ENCODE measurements around the gene TRIM44. TPM values are rescaled to one million over a fixed set of nuclear protein-coding genes. Genes with fewer than 3 reads are reported as not detected.

TRIM44 gene
- total and polyA plus RNA-seq, 4 experiments from 2014 or later: 34.7 to 53.1 (median 48.7) TPM

DNA sequence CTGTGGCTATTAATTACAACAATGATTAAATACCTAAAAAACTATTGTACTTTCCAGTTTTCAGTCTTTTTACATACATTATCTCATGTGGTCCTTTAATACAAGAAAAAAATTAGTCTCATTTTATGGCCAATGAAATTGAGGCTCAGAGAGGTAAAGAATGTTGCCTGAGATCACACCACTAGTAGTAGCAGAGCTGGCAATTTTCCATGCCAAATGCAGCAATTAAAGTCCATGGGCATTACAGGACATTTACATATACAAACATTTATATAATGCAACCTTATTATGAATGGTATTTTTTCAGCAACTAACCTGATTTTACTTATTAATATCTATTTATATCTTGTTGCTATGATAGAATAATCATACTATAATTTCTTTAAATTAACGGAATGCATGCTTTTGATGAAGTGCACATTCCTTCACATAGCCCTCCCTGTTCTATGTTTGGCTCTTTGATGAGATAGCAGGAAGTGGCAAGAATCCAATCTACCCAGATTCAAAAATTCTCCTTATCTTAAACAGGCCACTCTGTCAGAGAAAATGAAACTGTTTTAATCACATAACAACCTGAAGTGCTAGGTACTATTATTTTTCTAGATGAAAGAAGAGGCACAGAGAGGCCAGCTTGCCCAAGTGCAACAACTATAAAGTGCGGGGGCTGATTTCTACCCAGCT is 160.4 kb downstream of the TRIM44 start:
- Mint-ChIP-seq H3K36me3 (no peaks in the 10 kb centered on the region), H3K4me3 (peak overlapping the region in 2 of 8 donors; percentile 7 to 8), H3K9me3 (peaks cover 0 to 1% (median 0%) of the 10 kb centered on the region in 8 donors), H3K27me3 (peaks cover 0 to 2% of the 10 kb centered on the region in 2 donors), H3K4me1 (peaks cover 7 to 18% (median 14%) of the 10 kb centered on the region in 4 donors), H3K27ac (no peak overlapping the region)
- no peaks in the 10 kb centered on the region for H3K36me3 ChIP-seq (ENCODE audit: insufficient read depth, low read length)
- no peaks in the 10 kb centered on the region for H3K9me3 ChIP-seq (ENCODE audit: control insufficient read depth in 1 of 2, low read length in 2 of 2)
- H3K4me3 ChIP-seq (ENCODE audit: low read length in 2 of 2): no peak overlapping the region
- ChIA-PET POLR2A (ENCODE audit: partially characterized antibody) (no interaction called here), CTCF (ENCODE audit: partially characterized antibody) (interaction anchor here (0.6 to 4.2 kb wide), 34 partner anchors 9 to 924 kb away, joined by 3 to 65 read pairs (median 8); partner anchors contain the start of gene FJX1)
- no peak for DNase-seq
- intact Hi-C loops (cut with micrococcal nuclease): loop anchor here (5.0 kb wide), 1 partner anchor 669 kb away; no protein-coding TSS in a partner anchor
- no peaks in the 10 kb centered on the region for H3K27me3 ChIP-seq (ENCODE audit: insufficient read depth, low read length)
- no peak overlapping the region for H3K27ac ChIP-seq (ENCODE audit: low read depth, low read length)
- peaks cover 9% of the 10 kb centered on the region for H3K4me1 ChIP-seq (ENCODE audit: insufficient read depth, low read length)

GRCh38 chr11:35823742-35824298 is 161.2 kb downstream of the TRIM44 start:
- DNase-seq: no peak
- no peaks in the 10 kb centered on the region for H3K9me3 ChIP-seq (ENCODE audit: control insufficient read depth in 1 of 2, low read length in 2 of 2)
- CTCF ChIA-PET (ENCODE audit: partially characterized antibody): interaction anchor here (1.1 to 2.9 kb wide), 5 partner anchors 9 to 655 kb away, joined by 3 to 24 read pairs (median 13); no protein-coding TSS in a partner anchor
- Mint-ChIP-seq H3K4me1 (peaks cover 7 to 18% (median 14%) of the 10 kb centered on the region in 4 donors), H3K4me3 (no peak overlapping the region), H3K27me3 (peaks cover 0 to 2% of the 10 kb centered on the region in 2 donors), H3K27ac (no peak overlapping the region), H3K36me3 (no peaks in the 10 kb centered on the region), H3K9me3 (peaks cover 0 to 1% (median 0%) of the 10 kb centered on the region in 8 donors)
- H3K4me3 ChIP-seq (ENCODE audit: low read length in 2 of 2): no peak overlapping the region
- H3K27ac ChIP-seq (ENCODE audit: low read depth, low read length): no peak overlapping the region
- peaks cover 9% of the 10 kb centered on the region for H3K4me1 ChIP-seq (ENCODE audit: insufficient read depth, low read length)
- H3K36me3 ChIP-seq (ENCODE audit: insufficient read depth, low read length): no peaks in the 10 kb centered on the region
- H3K27me3 ChIP-seq (ENCODE audit: insufficient read depth, low read length): no peaks in the 10 kb centered on the region
- POLR2A ChIA-PET (ENCODE audit: partially characterized antibody): no interaction called here
- intact Hi-C loops (cut with micrococcal nuclease): loop anchor here (5.0 kb wide), 1 partner anchor 668 kb away; no protein-coding TSS in a partner anchor

GRCh38 chr11:35825386-35825785 is 162.8 kb downstream of the TRIM44 start:
- Mint-ChIP-seq H3K36me3 (peaks cover 0 to 3% of the 10 kb centered on the region in 2 donors), H3K27ac (no peak overlapping the region), H3K9me3 (peaks cover 0 to 1% (median 0%) of the 10 kb centered on the region in 8 donors), H3K4me3 (no peak overlapping the region), H3K27me3 (peaks cover 2 to 6% of the 10 kb centered on the region in 2 donors), H3K4me1 (peaks cover 7 to 18% (median 14%) of the 10 kb centered on the region in 4 donors)
- H3K9me3 ChIP-seq (ENCODE audit: control insufficient read depth in 1 of 2, low read length in 2 of 2): no peaks in the 10 kb centered on the region
- ChIA-PET POLR2A (ENCODE audit: partially characterized antibody) (no interaction called here), CTCF (ENCODE audit: partially characterized antibody) (interaction anchor here (1.0 to 1.6 kb wide), 4 partner anchors 8 to 13 kb away, joined by 3 to 5 read pairs (median 4); no protein-coding TSS in a partner anchor)
- no peak for DNase-seq
- intact Hi-C loops (cut with micrococcal nuclease): no loop called here
- H3K4me1 ChIP-seq (ENCODE audit: insufficient read depth, low read length): peaks cover 9% of the 10 kb centered on the region
- no peaks in the 10 kb centered on the region for H3K36me3 ChIP-seq (ENCODE audit: insufficient read depth, low read length)
- no peak overlapping the region for H3K27ac ChIP-seq (ENCODE audit: low read depth, low read length)
- H3K27me3 ChIP-seq (ENCODE audit: insufficient read depth, low read length): no peaks in the 10 kb centered on the region
- no peak overlapping the region for H3K4me3 ChIP-seq (ENCODE audit: low read length in 2 of 2)

DNA sequence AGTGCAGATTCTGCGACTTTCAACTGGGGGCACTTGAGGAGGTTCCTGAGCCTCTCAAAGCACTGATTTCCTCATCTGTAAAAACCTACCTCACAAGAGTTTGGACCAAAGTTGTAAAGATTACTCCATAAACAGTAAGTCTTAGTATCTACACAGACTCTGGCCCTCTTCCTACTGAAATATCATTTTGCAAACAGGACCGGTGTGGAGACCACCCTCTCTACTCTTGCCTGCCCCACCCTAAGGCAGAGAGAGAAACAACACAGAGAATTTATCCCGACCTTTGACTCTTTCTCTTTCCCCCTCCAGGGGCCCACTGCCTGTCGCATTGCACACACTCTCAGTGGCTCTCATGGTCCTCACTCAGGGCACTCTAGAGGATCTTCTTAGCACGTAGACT is 163.4 kb downstream of the TRIM44 start:
- Mint-ChIP-seq H3K27ac (no peak overlapping the region), H3K4me3 (no peak overlapping the region), H3K4me1 (peaks cover 7 to 16% (median 12%) of the 10 kb centered on the region in 4 donors), H3K9me3 (peaks cover 0 to 1% (median 0%) of the 10 kb centered on the region in 8 donors), H3K36me3 (peaks cover 0 to 3% of the 10 kb centered on the region in 2 donors), H3K27me3 (peaks cover 2 to 6% of the 10 kb centered on the region in 2 donors)
- CTCF ChIA-PET (ENCODE audit: partially characterized antibody): interaction anchor here (1.4 to 1.6 kb wide), 2 partner anchors 8 to 9 kb away, joined by 4 to 5 read pairs; no protein-coding TSS in a partner anchor
- POLR2A ChIA-PET (ENCODE audit: partially characterized antibody): no interaction called here
- Histone ChIP-seq H3K27ac (ENCODE audit: low read depth, low read length) (no peak overlapping the region), H3K4me3 (ENCODE audit: low read length in 2 of 2) (no peak overlapping the region), H3K27me3 (ENCODE audit: insufficient read depth, low read length) (no peaks in the 10 kb centered on the region), H3K4me1 (ENCODE audit: insufficient read depth, low read length) (peaks cover 9% of the 10 kb centered on the region), H3K36me3 (ENCODE audit: insufficient read depth, low read length) (no peaks in the 10 kb centered on the region), H3K9me3 (ENCODE audit: control insufficient read depth in 1 of 2, low read length in 2 of 2) (no peaks in the 10 kb centered on the region)
- no peak for DNase-seq
- intact Hi-C loops (cut with micrococcal nuclease): no loop called here

- Mint-ChIP-seq H3K36me3 (peaks cover 0 to 3% of the 10 kb centered on the region in 2 donors), H3K27me3 (peaks cover 2 to 6% of the 10 kb centered on the region in 2 donors), H3K9me3 (peaks cover 0 to 3% (median 0%) of the 10 kb centered on the region in 8 donors), H3K4me3 (no peak overlapping the region), H3K4me1 (peaks cover 2 to 7% (median 4%) of the 10 kb centered on the region in 4 donors), H3K27ac (no peak overlapping the region)
- Histone ChIP-seq H3K36me3 (ENCODE audit: insufficient read depth, low read length) (no peaks in the 10 kb centered on the region), H3K4me1 (ENCODE audit: insufficient read depth, low read length) (peaks cover 2% of the 10 kb centered on the region), H3K27ac (ENCODE audit: low read depth, low read length) (no peak overlapping the region), H3K27me3 (ENCODE audit: insufficient read depth, low read length) (no peaks in the 10 kb centered on the region), H3K4me3 (ENCODE audit: low read length in 2 of 2) (no peak overlapping the region), H3K9me3 (ENCODE audit: control insufficient read depth in 1 of 2, low read length in 2 of 2) (no peaks in the 10 kb centered on the region)
- intact Hi-C loops (cut with micrococcal nuclease): no loop called here
- DNase-seq: no peak
- CTCF ChIA-PET (ENCODE audit: partially characterized antibody): no interaction called here
- POLR2A ChIA-PET (ENCODE audit: partially characterized antibody): no interaction called here
Observed at GRCh38 chr11:35826949-35827348, 164.4 kb downstream of the TRIM44 start.

- no peaks in the 10 kb centered on the region for H3K36me3 ChIP-seq (ENCODE audit: insufficient read depth, low read length)
- Mint-ChIP-seq H3K4me3 (no peak overlapping the region), H3K4me1 (no peaks in the 10 kb centered on the region), H3K27ac (no peak overlapping the region), H3K36me3 (no peaks in the 10 kb centered on the region), H3K9me3 (peaks cover 0 to 4% (median 2%) of the 10 kb centered on the region in 8 donors), H3K27me3 (peaks cover 6 to 17% of the 10 kb centered on the region in 2 donors)
- no peaks in the 10 kb centered on the region for H3K9me3 ChIP-seq (ENCODE audit: control insufficient read depth in 1 of 2, low read length in 2 of 2)
- no peaks in the 10 kb centered on the region for H3K27me3 ChIP-seq (ENCODE audit: insufficient read depth, low read length)
- H3K4me1 ChIP-seq (ENCODE audit: insufficient read depth, low read length): no peaks in the 10 kb centered on the region
- POLR2A ChIA-PET (ENCODE audit: partially characterized antibody): no interaction called here
- CTCF ChIA-PET (ENCODE audit: partially characterized antibody): interaction anchor here (1.4 kb wide), 1 partner anchor 11 kb away, joined by 5 read pairs; no protein-coding TSS in a partner anchor
- H3K4me3 ChIP-seq (ENCODE audit: low read length in 2 of 2): no peak overlapping the region
- intact Hi-C loops (cut with micrococcal nuclease): no loop called here
- DNase-seq: no peak
- no peak overlapping the region for H3K27ac ChIP-seq (ENCODE audit: low read depth, low read length)
Observed at GRCh38 chr11:35836205-35836604, 173.6 kb downstream of the TRIM44 start.

- H3K4me3 Mint-ChIP-seq: no peak overlapping the region
- peaks cover 0 to 3% (median 1%) of the 10 kb centered on the region in 8 donors for H3K9me3 Mint-ChIP-seq
- ChIA-PET POLR2A (ENCODE audit: partially characterized antibody) (no interaction called here), CTCF (ENCODE audit: partially characterized antibody) (interaction anchor here (1.6 kb wide), 1 partner anchor 16 kb away, joined by 4 read pairs; no protein-coding TSS in a partner anchor)
- intact Hi-C loops (cut with micrococcal nuclease): no loop called here
- Histone ChIP-seq H3K36me3 (ENCODE audit: insufficient read depth, low read length) (no peaks in the 10 kb centered on the region), H3K27ac (ENCODE audit: low read depth, low read length) (no peak overlapping the region), H3K4me1 (ENCODE audit: insufficient read depth, low read length) (no peaks in the 10 kb centered on the region), H3K4me3 (ENCODE audit: low read length in 2 of 2) (no peak overlapping the region), H3K9me3 (ENCODE audit: control insufficient read depth in 1 of 2, low read length in 2 of 2) (no peaks in the 10 kb centered on the region), H3K27me3 (ENCODE audit: insufficient read depth, low read length) (no peaks in the 10 kb centered on the region)
- no peaks in the 10 kb centered on the region for H3K4me1 Mint-ChIP-seq
- H3K27me3 Mint-ChIP-seq: peaks cover 6 to 17% of the 10 kb centered on the region in 2 donors
- no peak for DNase-seq
- no peak overlapping the region for H3K27ac Mint-ChIP-seq
- no peaks in the 10 kb centered on the region for H3K36me3 Mint-ChIP-seq
Observed at GRCh38 chr11:35838071-35838470, 175.5 kb downstream of the TRIM44 start.
